Measurements from ENCODE around the gene FAM107B.

- no peak; a peak in 1 of 4 replicates for TF ChIP-seq CTCF (IDR thresholded peaks at IDR 0.05; ENCODE audit: control extremely low read depth in 1 of 3, insufficient read depth in 1 of 3, low read depth in 1 of 3, low read length in 3 of 3)
- TF ChIP-seq ZNF274 (IDR thresholded peaks at IDR 0.05; ENCODE audit: borderline replicate concordance, extremely low read depth, low read length), result no peak
- TF ChIP-seq POLR2AphosphoS5 (IDR thresholded peaks at IDR 0.05; ENCODE audit: low read depth, low read length), result no peak
- no peak for TF ChIP-seq SP1 (IDR thresholded peaks at IDR 0.05; ENCODE audit: low read depth, low read length)
- no peak for TF ChIP-seq GABPA (IDR thresholded peaks at IDR 0.05; ENCODE audit: borderline replicate concordance, insufficient read depth, low read length)
- no peak for TF ChIP-seq EZH2 (IDR thresholded peaks at IDR 0.05; ENCODE audit: low read depth, low read length, severe bottlenecking)
- TF ChIP-seq CHD2 (IDR thresholded peaks at IDR 0.05; ENCODE audit: low read length), result no peak
- no peak for TF ChIP-seq RFX5 (IDR thresholded peaks at IDR 0.05; ENCODE audit: borderline replicate concordance, low read depth, low read length)
- no peak for TF ChIP-seq MAFK (IDR thresholded peaks at IDR 0.05; ENCODE audit: low read depth, low read length)
Observed at GRCh38 chr10:14555807-14556206, 218.9 kb downstream of the FAM107B start.

Data from H1 (cell line).